T-cell (primary cell): ENCODE measurements around the gene HINFP. TPM values are rescaled to one million over a fixed set of nuclear protein-coding genes. Genes with fewer than 3 reads are reported as not detected.

ENCODE experiments used
- ATAC-seq, 4 experiments: fragments of 200-7000 bp in 3 of 4; fragments of 150-1000 bp in 1 of 4; cut with Tn5 transposase; replicated peaks in 1 of 4; 1 replicate in 3 of 4; 2 replicates in 1 of 4; pipeline ENCODE4 v1.10.0; 2021; ENCODE audit warnings: moderate library complexity in 3 of 4, mild to moderate bottlenecking in 2 of 4, moderate number of reproducible peaks in 1 of 4
- CTCF ChIA-PET, 2 donors: fragments of 300-600 bp; sonication (Branson Sonifier 250); formaldehyde crosslinking; loops; one replicate each; lab custom pipeline; 2022; ENCODE audit warnings: antibody characterized with exemption in 2 of 2; lab: Charles Lee
- POLR2A ChIA-PET, 2 donors: fragments of 300-600 bp; sonication (Branson Sonifier 250); formaldehyde crosslinking; loops; one replicate each; lab custom pipeline; 2022; ENCODE audit warnings: antibody characterized with exemption in 2 of 2; lab: Charles Lee
- DNase-seq, 35 experiments: peaks; one replicate each; pipeline versions ENCODE4 v3.0.0 to v3.0.0-alpha.2; 2013 to 2023
- H3K27ac ChIP-seq: one replicate; pipeline ENCODE4 v1.5.1; 2013; ENCODE audit warnings: low read length
- H3K27me3 ChIP-seq, 2 experiments: replicated peaks in 1 of 2; 1 replicate in 1 of 2; 2 replicates in 1 of 2; pipeline versions ENCODE4 v1.6.1 to v1.7.0; 2013; ENCODE audit warnings: low read length in 1 of 2, mixed read lengths in 1 of 2; ENCODE audit not compliant: control insufficient read depth in 2 of 2, insufficient read depth in 2 of 2; ENCODE audit errors: extremely low read depth in 1 of 2
- H3K36me3 ChIP-seq, 2 donors: 1 replicate in 1 of 2; 2 replicates in 1 of 2; pipeline versions ENCODE4 v1.6.1 to v1.7.0; 2013; ENCODE audit warnings: low read length in 1 of 2; ENCODE audit not compliant: control insufficient read depth in 2 of 2, insufficient read depth in 1 of 2; ENCODE audit errors: extremely low read depth in 1 of 2
- H3K4me1 ChIP-seq, 2 experiments: 1 replicate in 1 of 2; 2 replicates in 1 of 2; pipeline versions ENCODE4 v1.6.1 to v1.7.0; 2013; ENCODE audit warnings: low read length in 2 of 2, mixed read lengths in 1 of 2; ENCODE audit not compliant: insufficient read depth in 2 of 2, control insufficient read depth in 1 of 2; ENCODE audit errors: extremely low read depth in 1 of 2
- H3K4me3 ChIP-seq, 2 donors: 1 replicate in 1 of 2; 2 replicates in 1 of 2; pipeline versions ENCODE4 v1.5.1 to v1.7.0; 2013; ENCODE audit warnings: mild to moderate bottlenecking in 2 of 2, low read length in 1 of 2, moderate library complexity in 1 of 2; ENCODE audit not compliant: control insufficient read depth in 1 of 2; ENCODE audit errors: extremely low read depth in 1 of 2
- H3K9me3 ChIP-seq: 2 replicates; pipeline ENCODE4 v1.7.0; 2013
- H3K27ac Mint-ChIP-seq, 2 donors: one replicate each; pipeline ENCODE4 v1.8.0; 2020 to 2021; ENCODE audit warnings: mild to moderate bottlenecking in 2 of 2, mixed read lengths in 2 of 2
- H3K27me3 Mint-ChIP-seq, 2 donors: one replicate each; pipeline ENCODE4 v1.8.0; 2021 to 2022; ENCODE audit warnings: mixed read lengths in 2 of 2
- H3K36me3 Mint-ChIP-seq: one replicate; pipeline ENCODE4 v1.8.0; 2021; ENCODE audit warnings: mixed read lengths
- H3K4me1 Mint-ChIP-seq, 3 donors: one replicate each; pipeline ENCODE4 v1.8.0; 2020 to 2022; ENCODE audit warnings: mixed read lengths in 3 of 3, mild to moderate bottlenecking in 1 of 3
- H3K4me3 Mint-ChIP-seq, 3 donors: one replicate each; pipeline ENCODE4 v1.8.0; 2020 to 2022; ENCODE audit warnings: mild to moderate bottlenecking in 3 of 3, mixed read lengths in 3 of 3, moderate library complexity in 3 of 3
- H3K9me3 Mint-ChIP-seq, 3 donors: one replicate each; pipeline ENCODE4 v1.8.0; 2020 to 2022; ENCODE audit warnings: mixed read lengths in 3 of 3
- WGBS: methylation state at CpG from one replicate; pipeline ENCODE4 v1.1.5; 2013; ENCODE audit warnings: missing lambda C conversion rate; ENCODE audit not compliant: insufficient coverage; 5-methylcytosine and 5-hydroxymethylcytosine counted together
- total RNA-seq, 35 experiments: library from RNA in 6 of 35; stranded (reverse) in 6 of 35; fragments of 120-200 nt in 1 of 35; gene quantifications; one replicate each; pipeline versions ENCODE4 v1.2.1 to v1.2.4 and lab custom pipeline; 2013 to 2026

HINFP gene
- total RNA-seq, 5 donors from 2014 or later (not counting 1 experiment from before 2014, with no cell fraction given): 30.0 to 68.5 (median 56.7) TPM

GRCh38 chr11:119089319-119089718 lies 32.1 kb upstream of the HINFP start:
- no peaks in the 10 kb centered on the region for H3K9me3 ChIP-seq
- H3K4me3 ChIP-seq: no peak overlapping the region
- H3K27me3 ChIP-seq: no peaks in the 10 kb centered on the region
- peaks cover 27 to 41% (median 39%) of the 10 kb centered on the region in 3 donors for H3K4me1 Mint-ChIP-seq
- H3K27ac Mint-ChIP-seq: no peak overlapping the region
- ChIA-PET CTCF (interaction anchor here in 1 of 2 donors (1.1 kb wide), 1 partner anchor 45 kb away, joined by 9 read pairs; no protein-coding TSS in a partner anchor), POLR2A (no interaction called here)
- peaks cover 8 to 49% of the 10 kb centered on the region in 2 experiments for H3K4me1 ChIP-seq
- no peaks in the 10 kb centered on the region for H3K9me3 Mint-ChIP-seq
- peaks cover 11% of the 10 kb centered on the region for H3K36me3 Mint-ChIP-seq
- ATAC-seq (no peak), DNase-seq (no peak)
- WGBS: 100% methylated on average over 1 of the region's 1 CpG
- H3K36me3 ChIP-seq: peaks cover 0 to 3% of the 10 kb centered on the region in 2 donors
- H3K4me3 Mint-ChIP-seq: no peak overlapping the region
- no peaks in the 10 kb centered on the region for H3K27me3 Mint-ChIP-seq
- no peak overlapping the region for H3K27ac ChIP-seq

- Histone ChIP-seq H3K36me3 (peaks cover 0 to 3% of the 10 kb centered on the region in 2 donors), H3K9me3 (no peaks in the 10 kb centered on the region), H3K4me1 (peaks cover 7 to 38% of the 10 kb centered on the region in 2 experiments), H3K27ac (no peak overlapping the region), H3K4me3 (no peak overlapping the region), H3K27me3 (no peaks in the 10 kb centered on the region)
- Mint-ChIP-seq H3K27me3 (no peaks in the 10 kb centered on the region), H3K27ac (no peak overlapping the region), H3K4me3 (no peak overlapping the region), H3K36me3 (peaks cover 11% of the 10 kb centered on the region), H3K4me1 (peaks cover 32 to 35% (median 33%) of the 10 kb centered on the region in 3 donors), H3K9me3 (no peaks in the 10 kb centered on the region)
- ATAC-seq (no peak), DNase-seq (no peak)
- WGBS: 99% methylated on average over 8 of the region's 9 CpGs
- POLR2A ChIA-PET: interaction anchor here in 1 of 2 donors (0.6 kb wide), 1 partner anchor 261 kb away, joined by 3 read pairs; no protein-coding TSS in a partner anchor
- CTCF ChIA-PET: interaction anchor here in 1 of 2 donors (0.7 kb wide), 2 partner anchors 175 to 471 kb away, joined by 4 to 7 read pairs; no protein-coding TSS in a partner anchor
Observed at GRCh38 chr11:119091178-119091577, 30.2 kb upstream of the HINFP start.

GRCh38 chr11:119091966-119092879 lies 29.2 kb upstream of the HINFP start:
- H3K4me1 ChIP-seq: peaks cover 7 to 35% of the 10 kb centered on the region in 2 experiments
- Mint-ChIP-seq H3K9me3 (no peaks in the 10 kb centered on the region), H3K4me3 (peak overlapping the region in 2 of 3 donors; percentile 13 to 98)

GRCh38 chr11:119092880-119093842 lies 28.2 kb upstream of the HINFP start:
- H3K36me3 ChIP-seq: peaks cover 0 to 22% of the 10 kb centered on the region in 2 donors

More at GRCh38 chr11:119091966-119092879, 29.2 kb upstream of the HINFP start:
- CTCF ChIA-PET: interaction anchor here (0.7 to 0.9 kb wide), 3 partner anchors 10 to 472 kb away, joined by 4 to 7 read pairs (median 5); partner anchors contain the start of gene DPAGT1 (in 1 of the 2)
- peaks cover 32 to 37% (median 34%) of the 10 kb centered on the region in 3 donors for H3K4me1 Mint-ChIP-seq
- peak overlapping the region in 1 of 2 donors; percentile 55 for H3K27ac Mint-ChIP-seq
- no peak overlapping the region for H3K27ac ChIP-seq
- ATAC-seq: no peak
- H3K27me3 Mint-ChIP-seq: no peaks in the 10 kb centered on the region
- WGBS: 94% methylated on average over 8 of the region's 13 CpGs
- peaks cover 0 to 13% of the 10 kb centered on the region in 2 donors for H3K36me3 ChIP-seq
- POLR2A ChIA-PET: interaction anchor here (0.5 to 0.6 kb wide), 4 partner anchors 7 to 234 kb away, joined by 3 to 8 read pairs (median 4); partner anchors contain the start of gene DPAGT1 (in 1 of the 2)
- H3K4me3 ChIP-seq: no peak overlapping the region
- DNase-seq: no peak
- H3K9me3 ChIP-seq: no peaks in the 10 kb centered on the region
- H3K27me3 ChIP-seq: no peaks in the 10 kb centered on the region
- H3K36me3 Mint-ChIP-seq: peaks cover 19% of the 10 kb centered on the region

GRCh38 chr11:119093942-119094815 lies 27.2 kb upstream of the HINFP start:
- Histone ChIP-seq H3K27ac (peak overlapping the region; percentile 55), H3K4me1 (peaks cover 7 to 29% of the 10 kb centered on the region in 2 experiments), H3K36me3 (peaks cover 0 to 28% of the 10 kb centered on the region in 2 donors), H3K9me3 (no peaks in the 10 kb centered on the region), H3K27me3 (no peaks in the 10 kb centered on the region), H3K4me3 (peak overlapping the region; percentile 73 to 95)
- under 1% methylated on average over 70 of the region's 81 CpGs for WGBS
- peak overlapping the region; percentile 88 to 98 (median 92) for H3K4me3 Mint-ChIP-seq
- H3K9me3 Mint-ChIP-seq: no peaks in the 10 kb centered on the region
- H3K36me3 Mint-ChIP-seq: peaks cover 35% of the 10 kb centered on the region
- H3K4me1 Mint-ChIP-seq: peaks cover 30 to 32% (median 31%) of the 10 kb centered on the region in 3 donors
- DNase-seq (peak in 18 of 35 experiments; percentile 6 to 59 (median 28)), ATAC-seq (peak; percentile 2 to 13 (median 6))
- peak overlapping the region; percentile 90 to 93 for H3K27ac Mint-ChIP-seq
- POLR2A ChIA-PET: interaction anchor here (0.5 to 2.0 kb wide), 14 partner anchors 8 to 166 kb away, joined by 3 to 15 read pairs (median 4); partner anchors contain the start of genes C2CD2L (in 2 of the 2), VPS11 (in 2 of the 2), DPAGT1 (in 1 of the 2) and HINFP (in 1 of the 2)
- CTCF ChIA-PET: interaction anchor here (0.6 to 1.7 kb wide), 4 partner anchors 9 to 103 kb away, joined by 3 to 7 read pairs (median 5); partner anchors contain the start of genes C2CD2L (in 1 of the 2), HINFP (in 1 of the 2) and HMBS (in 1 of the 2)
- H3K27me3 Mint-ChIP-seq: no peaks in the 10 kb centered on the region

More at GRCh38 chr11:119092880-119093842, 28.2 kb upstream of the HINFP start:
- Histone ChIP-seq H3K4me1 (peaks cover 7 to 29% of the 10 kb centered on the region in 2 experiments), H3K4me3 (peak overlapping the region in 1 of 2 donors; percentile 73), H3K27me3 (no peaks in the 10 kb centered on the region), H3K9me3 (no peaks in the 10 kb centered on the region), H3K27ac (peak overlapping the region; percentile 55)
- Mint-ChIP-seq H3K36me3 (peaks cover 26% of the 10 kb centered on the region), H3K9me3 (no peaks in the 10 kb centered on the region), H3K4me1 (peaks cover 28 to 30% (median 28%) of the 10 kb centered on the region in 3 donors), H3K4me3 (peak overlapping the region; percentile 88 to 98 (median 92)), H3K27ac (peak overlapping the region; percentile 82 to 83), H3K27me3 (no peaks in the 10 kb centered on the region)
- 64% methylated on average over 6 of the region's 12 CpGs for WGBS
- DNase-seq (no peak), ATAC-seq (no peak)
- ChIA-PET CTCF (interaction anchor here in 1 of 2 donors (0.9 kb wide), 1 partner anchor 9 kb away, joined by 5 read pairs; the partner anchor contains the start of gene DPAGT1), POLR2A (interaction anchor here (0.5 to 2.0 kb wide), 3 partner anchors 8 to 9 kb away, joined by 3 to 14 read pairs (median 6); partner anchors contain the start of genes DPAGT1 (in 1 of the 2) and HMBS (in 1 of the 2))
